Activated T-cell treated with anti-CD3 and anti-CD28 coated beads for 4 hours (primary cell): Measurements from ENCODE around the gene SLC25A34.

ENCODE experiments used
- DNase-seq: peaks from one replicate; pipeline ENCODE4 v3.0.0-alpha.2; 2020

Gene SLC25A34

DNA sequence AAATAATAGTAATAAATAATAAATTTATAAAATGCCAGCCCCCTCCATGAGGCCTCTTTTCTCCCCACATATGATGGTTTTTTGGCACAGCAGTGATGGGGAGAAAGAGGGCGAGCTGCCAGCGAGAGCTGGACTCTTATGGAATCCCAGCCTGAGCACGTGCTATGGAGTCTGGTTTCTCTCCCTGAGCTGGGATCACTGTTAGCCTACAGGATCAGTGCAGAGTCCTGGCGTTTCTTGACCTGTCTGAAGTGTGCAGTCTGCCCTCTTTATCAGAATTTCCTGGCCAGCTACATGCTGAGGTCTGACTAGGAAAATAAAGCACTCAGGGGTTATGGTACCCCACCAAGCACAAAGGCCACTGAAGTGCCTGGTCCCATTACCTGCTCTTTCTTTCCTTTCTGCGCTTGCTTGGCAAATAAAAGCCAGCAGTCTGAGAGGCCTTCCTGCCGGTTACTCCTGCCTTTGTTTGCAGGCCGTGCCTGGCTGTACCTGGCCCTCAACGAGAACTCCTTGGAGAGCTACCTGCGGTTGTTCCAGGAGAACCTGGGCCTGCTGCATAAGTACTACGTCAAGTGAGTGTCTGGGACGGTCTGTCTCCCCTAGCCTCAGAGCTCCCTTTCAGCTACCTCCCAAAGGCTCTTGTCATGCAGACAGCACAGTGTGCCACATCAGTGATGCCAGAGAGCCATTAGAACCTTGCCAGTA is 18.5 kb upstream of the SLC25A34 start:
- no peak for DNase-seq

DNA sequence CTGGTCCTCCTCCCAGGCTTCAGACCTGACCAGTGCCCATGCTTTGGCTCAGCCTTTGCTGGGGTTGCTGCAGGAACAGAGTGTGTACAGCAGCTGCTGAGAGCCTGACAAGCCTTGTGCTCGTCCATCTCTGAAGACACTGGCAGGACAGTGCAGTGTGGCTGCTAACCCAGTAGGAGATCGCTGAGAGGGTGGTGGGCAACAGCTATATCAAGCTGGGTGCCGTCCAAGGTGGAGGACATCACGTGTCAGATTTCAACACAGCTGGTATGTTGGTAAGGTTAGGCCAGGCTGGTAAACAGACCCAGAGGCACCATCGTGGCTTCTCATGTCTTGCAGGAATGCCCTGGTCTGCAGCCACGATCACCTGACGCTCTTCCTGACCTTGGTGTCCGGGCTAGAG is 17.9 kb upstream of the SLC25A34 start:
- no peak for DNase-seq

DNA sequence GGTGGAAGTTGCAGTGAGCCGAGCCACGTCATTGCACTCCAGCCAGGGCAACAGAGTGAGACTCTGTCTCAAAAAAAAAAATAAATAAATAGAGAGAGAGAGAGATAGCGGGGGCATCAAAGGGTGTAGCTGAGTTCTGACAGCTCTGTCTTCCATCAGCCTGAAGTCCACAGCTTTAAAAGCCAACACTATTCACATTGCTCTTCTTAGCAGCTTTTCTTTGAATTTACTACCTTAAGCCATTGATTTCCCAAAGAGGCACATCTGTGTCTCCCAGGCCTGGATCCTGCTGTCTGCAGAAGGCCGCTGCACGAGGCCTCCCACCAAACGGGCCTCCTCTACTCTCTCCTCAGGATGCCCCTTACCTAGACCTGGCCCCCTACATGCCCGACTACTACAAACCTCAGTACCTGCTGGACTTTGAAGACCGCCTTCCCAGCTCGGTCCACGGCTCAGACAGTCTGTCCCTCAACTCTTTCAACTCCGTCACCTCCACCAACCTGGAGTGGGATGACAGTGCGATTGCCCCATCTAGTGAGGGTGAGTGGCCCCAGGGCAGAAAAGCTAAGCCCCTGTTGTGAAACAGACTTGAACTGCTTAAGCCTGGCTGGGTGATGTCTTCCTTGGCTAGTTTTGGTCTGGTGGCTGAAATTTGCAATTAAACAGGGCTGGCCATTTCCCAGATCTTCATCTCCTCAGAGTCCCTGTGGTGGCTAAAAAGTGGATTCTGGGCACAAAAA is 16.5 kb upstream of the SLC25A34 start:
- DNase-seq, result no peak

DNA sequence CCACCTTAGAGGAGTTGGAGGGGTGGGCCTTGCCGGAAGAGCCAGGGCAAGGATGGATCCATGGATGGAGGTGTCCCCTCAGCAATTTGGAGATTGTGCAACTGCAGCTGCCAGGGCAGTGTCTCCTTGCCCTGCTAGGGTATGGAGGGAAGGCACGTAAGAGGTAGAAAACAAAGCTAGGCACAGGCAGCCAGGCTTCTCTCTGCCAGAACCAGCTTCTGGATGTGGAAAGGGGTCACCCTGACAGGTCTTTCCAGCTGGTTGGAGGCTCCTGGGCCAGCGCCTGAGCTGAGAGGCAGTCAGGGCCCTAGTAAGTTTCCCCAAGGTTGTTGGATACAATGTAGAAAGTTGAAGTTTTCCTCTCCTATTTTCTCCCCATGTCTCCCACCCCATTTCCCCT is 15.2 kb upstream of the SLC25A34 start:
- no peak for DNase-seq

DNA sequence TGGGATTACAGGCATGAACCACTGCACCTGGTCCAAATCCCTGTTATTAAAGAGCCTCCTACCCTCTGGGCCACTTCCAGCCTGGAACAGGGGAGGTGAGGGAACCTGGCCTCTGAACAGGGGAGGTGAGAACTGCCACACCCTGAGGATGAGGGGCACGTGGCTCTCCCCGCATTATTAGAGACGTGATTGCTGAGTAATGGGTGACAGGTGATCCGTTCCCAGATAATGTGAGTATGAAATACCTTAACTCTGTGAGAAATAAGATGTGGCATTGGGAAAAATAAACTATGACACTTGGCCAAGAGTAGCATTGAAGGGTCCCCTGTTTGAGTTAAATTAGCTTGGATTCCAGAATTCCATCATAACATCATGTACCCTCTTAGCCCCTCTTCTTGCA is 13.6 kb upstream of the SLC25A34 start:
- DNase-seq, result no peak

DNA sequence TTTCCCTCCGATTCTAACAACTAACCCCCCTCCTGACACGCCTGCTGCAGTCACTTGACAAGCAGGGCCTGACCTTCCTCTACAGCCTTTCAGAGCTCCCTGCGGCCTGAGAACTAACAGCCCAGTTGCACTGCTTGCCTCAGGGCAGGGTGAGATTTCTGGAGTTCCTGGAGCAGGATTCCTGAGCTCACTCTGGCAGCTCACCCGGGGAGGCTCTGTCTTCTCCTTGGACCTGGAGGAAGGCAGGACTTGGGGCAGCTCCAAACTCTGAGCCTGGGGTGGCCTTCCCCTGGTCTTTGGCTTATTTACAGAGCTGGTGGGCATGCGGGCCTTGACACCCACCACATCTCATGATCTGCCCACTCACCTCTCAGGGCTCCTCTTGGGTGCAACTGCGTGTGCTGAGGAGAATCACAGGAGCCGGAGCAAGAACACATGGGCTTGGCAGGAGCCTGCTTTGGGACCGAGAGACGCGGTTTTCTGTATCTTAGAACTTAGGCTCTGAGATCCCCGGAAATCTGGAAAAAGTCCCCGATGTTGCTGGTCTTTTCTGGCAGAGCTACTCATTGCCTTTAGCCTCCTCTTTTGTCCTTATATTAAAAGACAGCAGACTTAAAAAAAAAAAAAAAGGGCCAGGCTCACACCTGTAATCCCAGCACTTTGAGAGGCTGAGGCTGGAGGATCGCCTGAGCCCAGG is 13.1 kb upstream of the SLC25A34 start:
- no peak for DNase-seq

DNA sequence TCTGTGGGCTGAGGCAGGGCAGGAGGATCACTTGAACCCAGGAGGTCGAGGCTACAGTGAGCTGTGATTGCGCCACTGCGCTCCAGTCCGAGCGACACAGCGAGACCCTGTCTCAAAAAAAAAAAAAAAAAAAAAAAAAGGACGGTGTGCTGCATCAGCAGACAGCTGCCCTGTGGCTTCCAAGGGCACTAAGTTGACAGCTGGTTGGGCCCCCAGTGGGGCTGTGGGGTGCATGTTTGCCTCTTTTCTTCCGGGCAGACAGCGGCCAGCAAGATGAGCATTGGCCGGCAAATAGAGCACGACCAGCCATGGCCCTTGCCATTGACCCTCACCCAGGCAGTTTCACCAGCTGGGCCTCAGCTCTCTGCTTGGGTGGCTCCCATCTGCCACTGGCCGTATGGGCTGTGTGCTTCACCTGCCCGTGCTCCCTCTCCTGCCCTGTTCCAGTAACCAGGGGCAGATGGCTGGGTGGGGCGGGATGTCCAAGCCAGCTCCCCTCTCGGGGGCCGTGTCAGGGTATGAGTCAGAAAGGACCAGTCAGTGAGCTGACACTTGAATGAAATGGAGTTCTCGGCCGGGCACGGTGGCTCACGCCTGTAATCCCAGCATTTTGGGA is 12.3 kb upstream of the SLC25A34 start:
- no peak for DNase-seq

DNA sequence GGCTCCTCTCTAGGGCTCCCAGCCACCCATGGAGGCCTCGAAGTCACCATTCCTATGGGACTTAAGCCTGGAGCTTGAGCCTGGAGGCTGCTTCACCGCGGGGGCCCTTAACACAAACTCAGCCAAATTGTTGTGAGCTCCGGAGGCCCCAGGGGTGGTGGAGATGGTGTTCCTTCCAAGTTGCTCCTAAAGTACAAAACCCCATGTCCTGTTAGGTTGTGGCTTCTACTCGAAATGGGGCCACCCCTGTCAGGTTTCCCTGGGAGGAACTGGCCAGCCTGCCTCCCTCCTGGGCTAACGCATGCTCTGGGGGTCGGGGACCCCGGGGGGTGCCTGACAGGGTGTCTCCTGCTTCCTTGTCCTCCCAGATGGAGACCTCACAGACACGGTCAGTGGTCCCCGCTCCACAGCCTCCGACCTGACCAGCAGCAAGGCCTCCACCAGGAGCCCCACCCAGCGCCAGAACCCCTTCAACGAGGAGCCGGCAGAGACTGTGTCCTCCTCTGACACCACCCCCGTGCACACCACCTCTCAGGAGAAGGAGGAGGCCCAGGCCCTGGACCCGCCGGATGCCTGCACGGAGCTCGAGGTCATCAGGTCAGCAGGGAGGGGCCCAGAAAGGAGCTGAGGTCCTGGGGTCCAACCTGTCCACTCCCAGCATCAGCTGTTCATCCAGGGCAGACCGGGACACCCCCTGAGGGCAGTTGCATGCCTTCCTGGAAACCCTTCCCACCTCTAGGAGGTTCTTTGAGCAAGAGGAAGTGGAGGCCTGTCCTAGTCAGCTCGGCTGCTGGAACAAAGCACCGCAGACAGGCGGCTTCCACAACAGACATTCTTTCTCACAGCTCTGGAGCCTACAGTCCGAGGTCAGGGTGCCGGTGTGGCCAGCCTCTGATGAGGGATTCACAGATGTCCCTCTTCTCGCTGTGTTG is 10.8 kb upstream of the SLC25A34 start:
- no peak for DNase-seq

DNA sequence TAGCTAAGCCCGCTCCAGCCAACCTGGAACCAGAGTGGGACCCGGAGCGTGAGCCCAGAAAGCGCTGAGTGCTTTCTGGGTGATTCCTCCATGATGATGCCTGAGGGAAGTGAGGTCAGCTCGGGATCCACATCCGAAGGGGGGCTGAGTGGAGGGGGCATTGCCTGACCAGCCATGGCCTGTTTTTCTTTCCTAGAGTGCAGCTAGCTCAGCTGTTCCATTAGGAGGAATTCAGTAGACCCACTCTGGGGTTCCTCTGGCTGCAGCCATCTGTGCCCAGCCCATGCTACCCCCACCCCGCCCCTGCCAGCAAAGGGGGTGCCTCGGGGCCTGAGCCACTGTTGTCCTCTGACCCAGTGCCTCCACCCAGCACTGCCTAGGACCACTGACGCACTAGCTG is 9.6 kb upstream of the SLC25A34 start:
- DNase-seq, result no peak

DNA sequence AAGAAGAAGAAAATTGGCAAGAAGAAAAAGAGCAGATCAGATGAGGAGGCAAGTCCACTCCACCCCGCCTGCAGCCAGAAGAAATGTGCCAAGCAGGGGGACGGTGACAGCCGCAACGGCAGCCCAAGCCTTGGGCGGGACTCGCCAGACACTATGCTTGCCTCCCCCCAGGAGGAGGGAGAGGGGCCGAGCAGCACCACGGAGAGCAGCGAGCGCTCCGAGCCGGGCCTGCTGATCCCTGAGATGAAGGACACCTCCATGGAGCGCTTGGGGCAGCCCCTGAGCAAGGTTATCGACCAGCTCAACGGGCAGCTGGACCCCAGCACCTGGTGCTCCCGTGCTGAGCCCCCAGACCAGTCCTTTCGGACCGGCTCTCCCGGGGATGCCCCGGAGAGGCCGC is 9.0 kb upstream of the SLC25A34 start:
- no peak for DNase-seq

DNA sequence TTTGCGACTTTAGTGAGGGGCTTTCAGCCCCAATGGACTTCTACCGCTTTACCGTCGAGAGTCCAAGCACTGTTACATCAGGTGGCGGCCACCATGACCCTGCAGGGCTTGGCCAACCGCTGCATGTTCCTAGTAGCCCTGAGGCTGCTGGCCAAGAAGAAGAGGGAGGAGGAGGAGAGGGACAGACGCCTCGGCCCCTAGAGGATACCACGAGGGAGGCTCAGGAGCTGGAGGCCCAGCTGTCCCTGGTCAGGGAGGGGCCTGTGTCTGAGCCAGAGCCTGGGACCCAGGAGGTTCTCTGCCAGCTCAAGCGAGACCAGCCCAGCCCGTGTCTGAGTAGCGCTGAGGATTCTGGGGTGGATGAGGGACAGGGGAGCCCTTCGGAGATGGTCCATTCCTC is 8.6 kb upstream of the SLC25A34 start:
- no peak for DNase-seq

DNA sequence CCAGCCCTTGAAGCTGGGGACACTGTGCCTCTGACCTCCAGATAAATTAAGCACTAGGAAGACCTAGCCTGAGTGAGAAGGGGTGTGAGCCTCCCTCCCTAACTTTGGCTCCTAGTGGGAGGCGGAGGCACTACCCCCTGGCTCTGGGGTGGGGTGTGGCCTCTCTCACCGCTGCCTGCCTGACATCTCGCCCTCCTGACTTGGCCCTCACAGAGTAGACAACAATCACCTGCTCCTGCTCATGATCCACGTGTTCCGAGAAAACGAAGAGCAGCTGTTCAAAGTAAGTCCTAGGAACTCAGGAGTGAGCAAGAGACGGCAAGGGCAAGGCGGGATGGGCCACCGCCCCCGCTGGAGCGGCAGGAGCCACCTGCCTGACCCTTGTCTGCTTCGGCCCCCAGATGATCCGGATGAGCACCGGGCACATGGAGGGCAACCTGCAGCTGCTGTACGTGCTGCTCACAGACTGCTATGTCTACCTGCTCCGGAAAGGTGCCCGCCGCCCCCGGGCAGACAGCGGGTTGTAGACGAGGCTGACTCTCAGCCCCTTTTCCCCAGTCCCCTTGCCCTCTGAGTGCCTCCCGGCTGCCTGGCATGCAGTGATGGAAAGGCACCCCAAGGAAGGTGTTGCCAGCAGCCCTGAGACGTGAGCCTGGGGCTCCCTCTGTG is 8.1 kb upstream of the SLC25A34 start:
- no peak for DNase-seq

DNA sequence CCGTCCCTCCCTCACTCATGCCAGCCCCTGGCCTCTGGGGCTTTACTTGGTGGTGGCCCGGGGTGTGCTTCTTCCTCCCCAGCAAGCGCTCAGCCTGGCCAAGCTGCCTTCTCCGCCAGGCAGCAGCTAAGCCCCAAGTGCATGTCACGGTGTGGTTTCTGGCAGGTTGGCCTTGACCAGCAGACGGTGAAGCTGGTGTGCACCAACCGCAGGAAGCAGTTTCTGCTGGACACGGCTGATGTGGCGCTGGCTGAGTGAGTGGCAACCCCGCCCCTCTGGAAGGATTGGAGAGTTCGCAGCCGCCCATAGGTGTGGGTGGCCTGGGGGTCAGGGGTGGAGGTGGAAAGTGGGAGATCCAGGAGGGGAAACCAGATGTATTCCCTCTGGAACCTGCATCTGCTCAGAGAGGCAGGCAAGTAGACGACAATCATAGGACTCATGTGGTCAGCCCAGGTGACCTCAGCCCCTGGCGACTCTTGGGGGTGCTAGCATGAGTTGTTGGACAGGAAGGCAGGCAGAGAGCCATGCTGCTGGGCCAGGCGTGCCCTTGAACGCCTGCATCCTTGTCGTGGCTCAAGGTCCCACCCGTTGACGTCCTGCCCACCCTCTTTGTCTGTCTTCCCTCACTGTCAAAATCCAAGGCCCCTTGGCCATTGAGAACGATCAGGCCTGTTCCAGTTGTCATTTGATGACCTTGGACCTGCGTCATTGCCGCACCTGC is 7.0 kb upstream of the SLC25A34 start:
- DNase-seq, result no peak

DNA sequence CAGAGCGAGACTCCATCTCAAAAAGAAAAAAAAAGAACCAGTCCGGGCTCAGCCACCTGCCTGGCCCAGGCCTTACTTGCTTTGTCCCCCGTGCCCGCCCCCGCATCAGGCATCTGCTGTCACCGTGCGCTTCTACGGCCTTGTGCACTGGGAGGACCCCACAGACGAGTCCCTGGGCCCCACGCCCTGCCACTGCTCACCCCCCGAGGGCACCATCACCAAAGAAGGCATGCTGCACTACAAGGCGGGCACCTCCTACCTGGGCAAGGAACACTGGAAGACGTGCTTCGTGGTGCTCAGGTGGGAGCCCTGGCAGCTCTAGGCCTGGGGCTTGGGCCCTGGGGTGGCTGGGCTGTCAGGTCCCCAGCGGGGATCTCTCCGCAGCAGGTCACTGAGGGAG is 5.6 kb upstream of the SLC25A34 start:
- DNase-seq, result no peak

DNA sequence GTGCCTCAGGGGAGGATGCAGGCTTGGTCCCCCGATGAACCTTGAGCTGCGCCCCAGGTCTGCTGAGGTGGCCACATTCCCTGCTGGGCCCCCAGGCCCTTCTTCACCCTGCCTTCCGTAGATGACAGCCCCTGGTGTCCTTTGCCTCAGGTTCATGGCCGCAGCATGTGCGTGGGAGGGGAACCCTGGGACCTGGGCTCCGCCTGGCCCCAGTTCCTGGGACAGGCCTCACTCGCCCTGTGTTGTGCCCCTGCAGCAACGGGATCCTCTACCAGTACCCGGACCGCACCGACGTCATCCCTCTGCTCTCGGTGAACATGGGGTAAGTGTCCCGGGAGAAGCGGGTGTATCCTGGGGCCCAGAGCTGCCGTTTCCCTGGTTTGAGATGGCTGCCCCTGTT is 5.1 kb upstream of the SLC25A34 start:
- DNase-seq, result no peak

DNA sequence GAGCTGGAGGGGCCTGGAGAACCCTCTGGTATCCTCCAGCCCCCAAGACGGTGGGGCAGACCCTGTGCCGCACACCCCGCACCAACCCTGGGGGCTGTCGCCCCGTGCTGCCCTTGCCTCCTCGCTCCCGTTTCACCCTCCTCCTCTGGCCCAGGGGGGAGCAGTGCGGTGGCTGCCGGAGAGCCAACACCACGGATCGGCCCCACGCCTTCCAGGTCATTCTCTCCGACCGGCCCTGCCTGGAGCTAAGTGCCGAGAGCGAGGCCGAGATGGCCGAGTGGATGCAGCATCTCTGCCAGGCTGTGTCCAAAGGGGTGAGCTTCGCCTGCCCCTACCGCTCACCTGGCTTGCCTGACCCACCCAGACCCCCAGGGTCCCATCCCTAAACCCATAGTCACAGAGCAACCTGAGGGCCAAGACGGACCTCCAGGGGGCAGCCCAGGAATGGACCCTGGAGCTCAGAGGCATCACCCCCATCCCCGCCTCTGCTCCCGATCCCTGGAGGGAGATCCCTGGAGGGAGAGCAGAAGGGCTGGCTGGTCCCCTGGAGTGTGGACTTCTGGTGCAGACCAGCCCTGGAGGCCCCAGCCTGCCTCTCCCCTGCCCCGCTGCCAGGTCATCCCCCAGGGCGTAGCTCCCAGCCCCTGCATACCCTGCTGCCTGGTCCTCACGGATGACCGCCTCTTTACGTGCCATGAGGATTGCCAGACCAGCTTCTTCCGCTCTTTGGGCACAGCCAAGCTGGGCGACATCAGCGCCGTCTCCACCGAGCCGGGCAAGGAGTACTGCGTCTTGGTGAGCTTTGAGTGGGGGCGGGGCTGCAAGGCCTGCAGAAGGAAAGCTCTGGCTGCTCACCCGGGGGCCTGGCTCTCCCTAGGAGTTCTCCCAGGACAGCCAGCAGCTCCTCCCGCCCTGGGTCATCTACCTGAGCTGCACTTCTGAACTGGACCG is 4.0 kb upstream of the SLC25A34 start:
- no peak for DNase-seq

DNA sequence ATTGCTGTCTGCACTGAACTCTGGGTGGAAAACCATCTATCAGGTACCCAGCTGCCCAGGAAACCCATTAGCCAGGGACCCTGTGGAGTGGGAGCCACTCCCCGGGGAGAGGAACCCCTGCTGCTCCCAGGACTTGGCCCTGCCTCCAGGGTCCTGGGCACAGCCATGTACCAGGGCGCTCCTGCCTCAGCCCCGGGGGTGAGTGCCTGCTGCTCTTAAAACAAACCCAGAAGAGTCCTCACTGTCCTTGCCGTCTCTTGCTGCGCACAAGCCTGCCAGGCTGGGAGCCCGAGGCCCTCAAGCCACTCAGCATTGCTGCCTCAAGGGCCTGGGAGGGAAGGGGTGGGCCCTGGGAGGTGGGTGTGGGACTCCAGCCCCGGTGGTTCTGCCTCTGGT is 3.4 kb upstream of the SLC25A34 start:
- no peak for DNase-seq

DNA sequence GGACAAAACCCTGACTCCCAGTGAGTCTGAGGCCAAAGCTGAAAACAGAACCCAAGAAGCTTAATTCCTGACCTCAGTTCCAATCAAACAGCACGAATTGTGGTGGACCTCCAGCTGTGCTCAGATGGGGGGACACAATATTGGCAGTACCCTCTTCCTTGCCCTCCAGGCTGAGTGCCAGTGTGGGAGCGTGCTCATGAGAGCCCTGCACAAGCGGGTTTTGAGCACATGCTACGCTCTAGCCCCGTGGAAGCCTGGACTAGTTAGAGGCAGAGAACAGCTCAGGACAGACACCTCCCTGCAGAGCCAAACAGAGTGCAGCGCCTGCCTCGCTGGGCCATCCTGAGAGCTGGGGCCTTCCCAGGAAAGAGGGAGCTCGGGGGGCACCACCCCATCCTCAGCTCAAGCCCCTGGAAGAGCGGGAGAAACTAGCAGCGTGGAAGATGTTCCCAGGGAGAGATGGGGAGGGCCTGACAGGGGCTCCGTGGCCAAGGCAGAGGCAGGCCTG is 2.8 kb upstream of the SLC25A34 start:
- DNase-seq, result no peak

DNA sequence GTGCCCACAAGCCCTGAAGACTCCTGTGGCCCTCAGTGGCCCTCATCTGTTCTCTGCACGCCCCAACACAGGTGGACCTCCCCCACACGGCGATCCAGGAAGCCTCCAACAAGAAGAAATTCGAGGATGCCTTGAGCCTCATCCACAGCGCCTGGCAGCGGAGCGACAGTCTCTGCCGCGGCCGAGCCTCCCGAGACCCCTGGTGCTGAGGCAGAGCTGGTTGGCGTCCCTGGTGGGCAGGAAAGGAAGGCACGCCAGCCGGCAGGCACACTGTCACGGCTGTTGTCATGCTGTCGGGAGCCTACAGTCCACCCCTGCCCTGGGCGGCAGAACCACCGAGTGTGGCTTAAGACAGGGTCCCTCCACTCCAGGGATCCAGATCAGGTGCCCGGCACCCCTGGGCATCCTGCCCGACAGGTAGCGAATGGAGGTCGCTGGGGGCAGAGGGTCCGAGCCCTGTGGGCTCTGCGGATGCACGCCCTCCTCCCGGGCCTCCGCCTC is 2.3 kb upstream of the SLC25A34 start:
- no peak for DNase-seq

DNA sequence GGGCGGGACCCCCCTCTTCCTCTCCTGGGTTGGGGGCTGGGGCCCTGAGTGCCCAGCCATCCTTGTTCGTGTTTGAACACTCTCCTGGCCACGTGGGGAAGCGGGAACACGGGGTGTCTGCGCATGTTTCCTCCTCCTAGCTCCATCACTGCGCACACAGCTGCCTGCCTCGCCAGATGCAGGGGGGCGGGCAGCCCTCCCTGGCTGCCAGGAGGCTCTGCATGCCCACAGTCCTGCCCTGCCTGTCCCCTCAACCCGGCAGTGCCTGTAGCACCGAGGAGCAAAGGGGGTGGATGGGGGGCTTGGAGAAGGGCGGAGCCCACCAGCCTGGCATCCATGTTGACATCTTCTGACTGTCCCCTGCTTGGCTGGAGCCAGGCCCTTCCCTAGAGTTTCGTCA is 1.8 kb upstream of the SLC25A34 start:
- no peak for DNase-seq
